Lung (tissue), 12 donors: ENCODE data around the gene INSM1. TPM values are rescaled to one million over a fixed set of nuclear protein-coding genes. Genes with fewer than 3 reads are reported as not detected.

Experiments
- ATAC-seq: fragments of 200-7000 bp; cut with Tn5 transposase; one replicate; pipeline ENCODE4 v1.9.1; 2020; ENCODE audit warnings: moderate number of reproducible peaks; ENCODE audit not compliant: insufficient read depth, low FRiP score
- DNase-seq, 3 donors: peaks; one replicate each; pipeline ENCODE4 v3.0.0-alpha.2; 2013 to 2017
- H3K27ac ChIP-seq, 2 donors: one replicate each; pipeline ENCODE4 v1.5.1; 2013; ENCODE audit warnings: mild to moderate bottlenecking in 2 of 2, moderate library complexity in 2 of 2, control low read depth in 1 of 2, inconsistent platforms in 1 of 2, low read depth in 1 of 2, low read length in 1 of 2
- H3K27me3 ChIP-seq, 3 donors: one replicate each; pipeline ENCODE4 v1.5.1; 2013; ENCODE audit warnings: low read length in 2 of 3; ENCODE audit not compliant: control insufficient read depth in 3 of 3, insufficient read depth in 3 of 3
- H3K36me3 ChIP-seq, 4 donors: one replicate each; pipeline ENCODE4 v1.5.1; 2013; ENCODE audit warnings: low read length in 4 of 4, mild to moderate bottlenecking in 1 of 4, moderate library complexity in 1 of 4; ENCODE audit not compliant: control insufficient read depth in 4 of 4, insufficient read depth in 4 of 4
- H3K4me1 ChIP-seq, 5 donors: one replicate each; pipeline ENCODE4 v1.5.1; 2013; ENCODE audit warnings: low read length in 5 of 5, mild to moderate bottlenecking in 2 of 5, moderate library complexity in 1 of 5; ENCODE audit not compliant: control insufficient read depth in 5 of 5, insufficient read depth in 5 of 5
- H3K4me3 ChIP-seq: one replicate; pipeline ENCODE4 v1.5.1; 2013; ENCODE audit warnings: mild to moderate bottlenecking, control low read depth, moderate library complexity
- H3K9ac ChIP-seq, 2 donors: one replicate each; pipeline ENCODE4 v1.5.1; 2013; ENCODE audit warnings: low read length in 2 of 2, control low read depth in 1 of 2; ENCODE audit not compliant: insufficient read depth in 1 of 2
- H3K9me3 ChIP-seq, 4 donors: one replicate each; pipeline ENCODE4 v1.5.1; 2013; ENCODE audit warnings: low read length in 3 of 4, mild to moderate bottlenecking in 1 of 4, moderate library complexity in 1 of 4; ENCODE audit not compliant: control insufficient read depth in 4 of 4, insufficient read depth in 3 of 4
- whole genome bisulfite sequencing, 2 donors: extraction: QIAGEN DNeasy Blood & Tissue Kit; methylation state at CpG; one replicate each; pipeline ENCODE4 v1.1.7; 2013; 5-methylcytosine and 5-hydroxymethylcytosine counted together
- polyA plus RNA-seq, 2 donors: library from polyadenylated mRNA; stranded (reverse); fragments of 200-250 nt; gene quantifications; one replicate each; pipeline ENCODE4 v1.2.1, GENCODE V29; 2013
- total RNA-seq, 2 donors: library from RNA; depleted of rRNA in 1 of 2; stranded (reverse); fragments of >200 nt in 1 of 2; gene quantifications; one replicate each; pipeline ENCODE4 v1.2.1, GENCODE V29; 2014 to 2021
- TF ChIP-seq, protein P1 (sequence below): IDR thresholded peaks from 2 replicates; pipeline ENCODE4 v1.5.1; 2012; ENCODE audit warnings: mild to moderate bottlenecking; ENCODE audit errors: control extremely low read depth, extremely low read depth
- donor health status: control.
- donor health status: control.
- donor health status: Bipolar disorder and iron deficiency.
- donor health status: healthy.
- donor health status: DM: yes; HTN: yes; CAD: no.

The INSM1 gene
- total and polyA plus RNA-seq, 4 donors = 0.04 to 0.18 (median 0.08) TPM

GRCh38 chr20:20321917-20322316, 46.0 kb upstream of the INSM1 start:
- no peak for DNase-seq
- no peak overlapping the region for H3K27ac ChIP-seq
- H3K36me3 ChIP-seq = no peaks in the 10 kb centered on the region
- H3K4me3 ChIP-seq = no peak overlapping the region
- no peak overlapping the region for H3K9ac ChIP-seq
- peaks cover 0 to 22% (median 0%) of the 10 kb centered on the region in 5 donors for H3K4me1 ChIP-seq
- H3K27me3 ChIP-seq = no peaks in the 10 kb centered on the region
- peaks cover 0 to 9% (median 3%) of the 10 kb centered on the region in 4 donors for H3K9me3 ChIP-seq
- ATAC-seq = no peak
- 87 to 90% methylated on average over 1 of the region's 1 CpG for WGBS, 2 donors
- TF ChIP-seq, protein P1, sequence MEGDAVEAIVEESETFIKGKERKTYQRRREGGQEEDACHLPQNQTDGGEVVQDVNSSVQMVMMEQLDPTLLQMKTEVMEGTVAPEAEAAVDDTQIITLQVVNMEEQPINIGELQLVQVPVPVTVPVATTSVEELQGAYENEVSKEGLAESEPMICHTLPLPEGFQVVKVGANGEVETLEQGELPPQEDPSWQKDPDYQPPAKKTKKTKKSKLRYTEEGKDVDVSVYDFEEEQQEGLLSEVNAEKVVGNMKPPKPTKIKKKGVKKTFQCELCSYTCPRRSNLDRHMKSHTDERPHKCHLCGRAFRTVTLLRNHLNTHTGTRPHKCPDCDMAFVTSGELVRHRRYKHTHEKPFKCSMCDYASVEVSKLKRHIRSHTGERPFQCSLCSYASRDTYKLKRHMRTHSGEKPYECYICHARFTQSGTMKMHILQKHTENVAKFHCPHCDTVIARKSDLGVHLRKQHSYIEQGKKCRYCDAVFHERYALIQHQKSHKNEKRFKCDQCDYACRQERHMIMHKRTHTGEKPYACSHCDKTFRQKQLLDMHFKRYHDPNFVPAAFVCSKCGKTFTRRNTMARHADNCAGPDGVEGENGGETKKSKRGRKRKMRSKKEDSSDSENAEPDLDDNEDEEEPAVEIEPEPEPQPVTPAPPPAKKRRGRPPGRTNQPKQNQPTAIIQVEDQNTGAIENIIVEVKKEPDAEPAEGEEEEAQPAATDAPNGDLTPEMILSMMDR = no peak

GRCh38 chr20:20322912-20323311, 45.0 kb upstream of the INSM1 start:
- 85 to 88% methylated on average over 6 of the region's 6 CpGs for WGBS, 2 donors
- Histone ChIP-seq H3K27me3 (peaks cover 0 to 2% (median 0%) of the 10 kb centered on the region in 3 donors), H3K4me1 (peaks cover 0 to 13% (median 0%) of the 10 kb centered on the region in 5 donors), H3K27ac (no peak overlapping the region), H3K36me3 (no peaks in the 10 kb centered on the region), H3K4me3 (no peak overlapping the region), H3K9me3 (peaks cover 0 to 9% (median 2%) of the 10 kb centered on the region in 4 donors), H3K9ac (no peak overlapping the region)
- no peak for ATAC-seq
- no peak for DNase-seq
- TF ChIP-seq, protein P1 = no peak

- WGBS, 2 donors = 91 to 93% methylated on average over 6 of the region's 6 CpGs
- Histone ChIP-seq H3K4me3 (no peak overlapping the region), H3K27me3 (peaks cover 0 to 2% (median 0%) of the 10 kb centered on the region in 3 donors), H3K36me3 (no peaks in the 10 kb centered on the region), H3K9me3 (peaks cover 0 to 3% (median 0%) of the 10 kb centered on the region in 4 donors), H3K9ac (no peak overlapping the region), H3K27ac (no peak overlapping the region), H3K4me1 (no peaks in the 10 kb centered on the region)
- no peak for ATAC-seq
- no peak for DNase-seq
- TF ChIP-seq, protein P1 = no peak
These were observed 40.2 kb upstream of the INSM1 start for GRCh38 chr20:20327746-20328145.

- H3K36me3 ChIP-seq = no peaks in the 10 kb centered on the region
- no peaks in the 10 kb centered on the region for H3K4me1 ChIP-seq
- 89 to 90% methylated on average over 13 of the region's 13 CpGs for WGBS, 2 donors
- no peak overlapping the region for H3K27ac ChIP-seq
- ATAC-seq (no peak), DNase-seq (no peak)
- TF ChIP-seq, protein P1 = no peak
- no peak overlapping the region for H3K4me3 ChIP-seq
- H3K27me3 ChIP-seq = peaks cover 0 to 2% (median 0%) of the 10 kb centered on the region in 3 donors
- peaks cover 0 to 3% (median 0%) of the 10 kb centered on the region in 4 donors for H3K9me3 ChIP-seq
- H3K9ac ChIP-seq = no peak overlapping the region
These were observed 38.3 kb upstream of the INSM1 start for GRCh38 chr20:20329564-20329963.
